ENCODE results near the gene TEX2.

- TF ChIP-seq CTCF (IDR thresholded peaks at IDR 0.05; ENCODE audit: extremely low read depth in 1 of 2, insufficient read depth in 1 of 2, low read depth in 1 of 2, low read length in 2 of 2) (peak; percentile 19 to 21), JUN (IDR thresholded peaks at IDR 0.05; ENCODE audit: borderline replicate concordance, insufficient read depth, insufficient read length, low read depth) (no peak), POLR2A (IDR thresholded peaks at IDR 0.05; ENCODE audit: low read depth, low read length) (no peak), POLR2AphosphoS5 (IDR thresholded peaks at IDR 0.05; ENCODE audit: insufficient read depth, low read depth, low read length) (no peak), MAX (IDR thresholded peaks at IDR 0.05; ENCODE audit: insufficient read depth, insufficient read length) (no peak), MYC (IDR thresholded peaks at IDR 0.05; ENCODE audit: low read depth, low read length) (no peak), EZH2 (IDR thresholded peaks at IDR 0.05; ENCODE audit: borderline replicate concordance, low read depth, low read length, severe bottlenecking) (no peak), FOS (IDR thresholded peaks at IDR 0.05; ENCODE audit: borderline replicate concordance, insufficient read depth, low read length) (no peak)
Measured at GRCh38 chr17:64236827-64237403, 26.1 kb downstream of the TEX2 start.

Data from endothelial cell of umbilical vein (primary cell).